Mucosa of descending colon (tissue), 3 donors: ENCODE data around the gene EIF2AK3. TPM values are rescaled to one million over a fixed set of nuclear protein-coding genes. Genes with fewer than 3 reads are reported as not detected.

ENCODE experiments used
- ATAC-seq: fragments of 200-7000 bp; cut with Tn5 transposase; one replicate; pipeline ENCODE4 v1.9.1; 2020; ENCODE audit warnings: mild to moderate bottlenecking, moderate library complexity
- DNase-seq, 3 donors: peaks; one replicate each; pipeline ENCODE4 v3.0.0-alpha.2; 2020
- H3K36me3 ChIP-seq: fragments of 200-600 bp; one replicate; pipeline ENCODE4 v1.8.0; 2021; ENCODE audit warnings: low read depth, mild to moderate bottlenecking
- H3K4me1 ChIP-seq: fragments of 200-600 bp; one replicate; pipeline ENCODE4 v1.8.0; 2021; ENCODE audit warnings: low read depth, mild to moderate bottlenecking
- H3K4me3 ChIP-seq: fragments of 200-600 bp; one replicate; pipeline ENCODE4 v1.8.0; 2021; ENCODE audit warnings: mild to moderate bottlenecking
- H3K9me3 ChIP-seq: fragments of 200-600 bp; one replicate; pipeline ENCODE4 v1.8.0; 2021; ENCODE audit warnings: mild to moderate bottlenecking
- intact Hi-C, 2 donors: fragments of 100-400 bp; cut with DNase I in 1 of 2; cut with micrococcal nuclease in 1 of 2; formaldehyde crosslinking; loops; one replicate each; pipeline versions ENCODE4 v1.11.0 to v1.11.1; 2022; cut with DNase I, micrococcal nuclease
- total RNA-seq, 3 donors: library from RNA; stranded (reverse); fragmentation: NEBNext Ultra II Directional in 2 of 3; extraction: Animal tissue kit (Norgen Biotek cat#: 25700) in 2 of 3; gene quantifications; one replicate each; pipeline versions ENCODE4 v1.2.1 to v1.2.4, GENCODE V29; 2021 to 2023
- TF ChIP-seq, protein P1 (sequence below): fragments of 200-600 bp; IDR thresholded peaks from one replicate; pipeline ENCODE4 v1.8.0; 2022; ENCODE audit warnings: antibody characterized with exemption, mild to moderate bottlenecking
- donor health status: DM: no; HTN: no; CAD: no; lungs with moderate emphysema.
- donor health status: DM: no; HTN: no; CAD: no.
- donor health status: DM: no; HTN: yes; CAD: no.

The EIF2AK3 gene
- total RNA-seq, 3 donors from 2014 or later = 20.4 to 31.6 (median 30.4) TPM

DNA sequence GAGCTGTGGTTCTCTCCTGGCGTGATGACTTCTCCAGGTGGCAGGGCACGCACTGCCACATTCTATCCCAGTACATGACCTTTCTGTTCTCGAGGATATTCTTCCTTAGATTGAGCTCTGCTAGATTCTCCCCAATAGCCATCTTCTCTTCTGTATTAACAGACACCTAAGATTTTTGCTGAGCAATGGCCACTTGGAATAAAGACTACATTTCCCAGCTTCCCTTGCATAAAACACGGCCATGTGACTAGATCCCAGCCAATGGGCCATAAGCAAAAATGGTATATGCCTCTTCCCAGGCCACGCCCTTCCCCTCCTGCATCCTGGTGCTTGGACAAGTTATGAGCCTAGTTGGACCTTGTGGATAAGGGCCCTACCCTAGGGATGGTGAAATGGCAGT is 82.1 kb downstream of the EIF2AK3 start:
- H3K4me1 ChIP-seq = no peaks in the 10 kb centered on the region

DNA sequence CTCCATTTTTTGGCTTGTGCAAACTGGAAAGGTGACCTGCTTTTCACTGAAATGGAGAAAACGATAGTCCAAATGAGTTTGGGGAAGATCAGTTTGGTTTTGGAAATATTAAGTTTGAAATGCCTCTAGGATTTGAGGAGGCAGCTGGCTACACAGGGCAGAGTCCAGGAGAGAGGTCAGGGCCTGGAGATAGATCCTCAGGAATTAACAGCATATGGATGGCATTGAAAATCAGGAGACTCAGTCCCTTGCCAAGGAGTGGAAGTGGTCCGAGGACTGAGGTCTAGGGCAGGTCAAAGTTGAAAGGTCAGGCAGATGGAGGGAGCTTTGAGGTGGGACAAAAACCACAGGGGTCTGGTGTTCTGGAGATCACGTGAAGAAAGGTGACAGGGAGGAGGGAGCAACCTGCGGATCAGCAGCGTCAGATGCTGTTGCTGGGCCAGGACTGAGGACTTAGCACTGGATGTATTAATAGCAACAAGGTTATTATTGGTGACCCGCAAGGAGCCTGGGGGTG is 83.7 kb downstream of the EIF2AK3 start:
- intact Hi-C loops = no loop called here
- DNase-seq (no peak), ATAC-seq (no peak)
- H3K4me1 ChIP-seq = no peaks in the 10 kb centered on the region
- no peaks in the 10 kb centered on the region for H3K9me3 ChIP-seq
- TF ChIP-seq, protein P1, sequence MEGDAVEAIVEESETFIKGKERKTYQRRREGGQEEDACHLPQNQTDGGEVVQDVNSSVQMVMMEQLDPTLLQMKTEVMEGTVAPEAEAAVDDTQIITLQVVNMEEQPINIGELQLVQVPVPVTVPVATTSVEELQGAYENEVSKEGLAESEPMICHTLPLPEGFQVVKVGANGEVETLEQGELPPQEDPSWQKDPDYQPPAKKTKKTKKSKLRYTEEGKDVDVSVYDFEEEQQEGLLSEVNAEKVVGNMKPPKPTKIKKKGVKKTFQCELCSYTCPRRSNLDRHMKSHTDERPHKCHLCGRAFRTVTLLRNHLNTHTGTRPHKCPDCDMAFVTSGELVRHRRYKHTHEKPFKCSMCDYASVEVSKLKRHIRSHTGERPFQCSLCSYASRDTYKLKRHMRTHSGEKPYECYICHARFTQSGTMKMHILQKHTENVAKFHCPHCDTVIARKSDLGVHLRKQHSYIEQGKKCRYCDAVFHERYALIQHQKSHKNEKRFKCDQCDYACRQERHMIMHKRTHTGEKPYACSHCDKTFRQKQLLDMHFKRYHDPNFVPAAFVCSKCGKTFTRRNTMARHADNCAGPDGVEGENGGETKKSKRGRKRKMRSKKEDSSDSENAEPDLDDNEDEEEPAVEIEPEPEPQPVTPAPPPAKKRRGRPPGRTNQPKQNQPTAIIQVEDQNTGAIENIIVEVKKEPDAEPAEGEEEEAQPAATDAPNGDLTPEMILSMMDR = no peak
- no peak overlapping the region for H3K4me3 ChIP-seq
- no peaks in the 10 kb centered on the region for H3K36me3 ChIP-seq

More for the DNA sequence above, 82.1 kb downstream of the EIF2AK3 start:
- TF ChIP-seq, protein P1 = no peak
- Histone ChIP-seq H3K9me3 (no peaks in the 10 kb centered on the region), H3K36me3 (no peaks in the 10 kb centered on the region), H3K4me3 (no peak overlapping the region)
- intact Hi-C loops = no loop called here
- ATAC-seq = peak; percentile 46
- peak in 1 of 3 donors; percentile 6 for DNase-seq

DNA sequence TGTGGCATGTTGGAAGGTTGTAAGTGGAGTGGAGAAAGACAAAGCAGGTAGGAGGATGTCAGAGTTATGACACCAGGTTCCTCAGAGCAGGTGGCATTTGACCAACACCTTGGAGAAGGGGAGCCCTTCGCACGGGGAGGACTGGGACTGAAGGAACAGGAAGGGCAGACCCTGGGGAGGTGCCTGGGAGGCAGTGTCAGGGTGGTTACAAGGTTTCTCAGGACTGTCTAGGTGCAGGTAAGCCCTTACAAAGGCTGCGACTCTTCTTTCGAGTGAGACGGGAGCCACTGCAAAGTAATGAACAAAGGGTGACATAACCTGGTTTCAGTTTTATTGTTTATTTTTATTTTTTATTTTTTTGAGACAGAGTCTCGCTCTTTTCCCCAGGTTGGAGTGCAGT is 84.6 kb downstream of the EIF2AK3 start:
- Histone ChIP-seq H3K4me1 (no peaks in the 10 kb centered on the region), H3K36me3 (no peaks in the 10 kb centered on the region), H3K4me3 (no peak overlapping the region), H3K9me3 (no peaks in the 10 kb centered on the region)
- DNase-seq (no peak), ATAC-seq (no peak)
- intact Hi-C loops = no loop called here
- TF ChIP-seq, protein P1 = no peak

DNA sequence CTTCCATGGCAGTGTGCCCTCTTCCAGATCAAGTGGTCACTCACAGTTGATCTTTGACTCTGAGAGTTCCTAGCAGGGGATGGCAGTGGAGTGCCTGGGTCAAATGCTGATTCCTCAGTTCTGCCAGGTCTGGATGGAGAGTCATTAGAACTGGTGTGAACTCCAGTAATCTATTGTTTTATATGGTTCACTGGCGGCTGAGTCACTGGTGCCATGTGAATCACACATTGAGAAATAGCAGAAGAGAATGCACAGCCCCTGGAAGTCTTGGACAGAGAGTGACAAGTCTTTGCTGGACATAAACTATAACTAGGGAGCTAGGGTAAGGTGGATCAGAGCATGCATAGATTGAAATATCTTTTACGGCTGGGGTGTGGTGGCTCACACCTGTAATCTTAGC is 86.9 kb downstream of the EIF2AK3 start:
- H3K9me3 ChIP-seq = no peaks in the 10 kb centered on the region

DNA sequence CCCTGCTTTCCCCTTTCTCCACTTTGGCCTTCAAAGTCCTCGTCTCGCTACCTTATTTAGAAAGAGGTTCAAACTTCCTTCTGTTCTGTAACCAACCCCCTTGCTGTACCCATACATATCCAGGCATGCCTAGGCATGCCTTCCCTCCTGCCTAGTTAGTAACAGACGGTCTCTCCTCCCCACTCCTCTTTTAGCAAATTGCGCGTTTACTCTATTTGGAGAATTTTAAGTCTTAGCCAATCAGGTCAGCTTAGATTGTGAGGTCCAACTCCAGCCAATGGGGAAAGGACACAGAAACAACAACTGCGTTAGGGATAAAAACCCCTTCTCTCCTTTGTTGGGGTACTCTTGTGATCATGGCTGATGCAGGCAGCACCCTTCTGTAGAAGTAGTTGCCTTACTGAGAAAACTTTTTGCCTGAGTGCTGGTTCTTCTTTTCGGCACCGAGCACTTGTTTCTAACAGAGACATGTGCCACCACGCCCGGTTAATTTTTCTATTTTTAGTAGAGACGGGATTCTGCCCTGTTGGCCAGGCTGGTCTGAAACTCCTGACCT is 88.8 kb downstream of the EIF2AK3 start:
- intact Hi-C loops = no loop called here
- Histone ChIP-seq H3K36me3 (no peaks in the 10 kb centered on the region), H3K9me3 (no peaks in the 10 kb centered on the region), H3K4me3 (no peak overlapping the region), H3K4me1 (no peaks in the 10 kb centered on the region)
- TF ChIP-seq, protein P1 = no peak
- DNase-seq = no peak
- ATAC-seq = no peak

More for the DNA sequence above, 86.9 kb downstream of the EIF2AK3 start:
- DNase-seq (no peak), ATAC-seq (no peak)
- Histone ChIP-seq H3K36me3 (no peaks in the 10 kb centered on the region), H3K4me1 (no peaks in the 10 kb centered on the region), H3K4me3 (no peak overlapping the region)
- TF ChIP-seq, protein P1 = no peak
- intact Hi-C loops = no loop called here

DNA sequence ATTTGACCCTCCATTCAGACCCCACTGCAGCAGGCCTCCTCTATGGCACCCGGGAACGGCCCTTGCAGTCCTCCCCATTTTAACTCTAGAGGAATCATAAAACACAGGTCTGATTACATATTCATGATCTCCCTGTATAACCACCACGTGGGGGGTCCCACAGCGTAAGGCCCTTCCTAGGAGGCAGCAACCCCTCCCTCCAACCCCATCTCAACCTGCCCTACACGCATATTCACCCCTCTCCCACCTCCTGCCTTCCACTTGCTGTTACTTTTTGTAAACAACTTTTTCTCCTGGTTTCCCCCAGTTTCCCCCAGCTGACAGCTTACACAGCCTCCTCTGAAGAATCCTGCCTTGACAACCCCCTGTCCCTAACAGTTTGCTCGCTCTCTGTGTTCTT is 89.6 kb downstream of the EIF2AK3 start:
- Histone ChIP-seq H3K4me3 (no peak overlapping the region), H3K4me1 (no peaks in the 10 kb centered on the region), H3K36me3 (no peaks in the 10 kb centered on the region), H3K9me3 (no peaks in the 10 kb centered on the region)
- DNase-seq = no peak
- intact Hi-C loops = no loop called here
- no peak for ATAC-seq
- TF ChIP-seq, protein P1 = no peak
